NCI-H510A (cell line): ENCODE measurements around the gene IRF2.
A peak's percentile ranks its signal among the peaks of the same experiment; 100 is the strongest.

Source experiments
- DNase-seq: peaks from one replicate; lab custom pipeline; 2025; lab: John Stamatoyannopoulos, UW

The IRF2 gene

GRCh38 chr4:184473499-184474262 lies 669 bp downstream of the IRF2 start:
- no peak for DNase-seq

DNA sequence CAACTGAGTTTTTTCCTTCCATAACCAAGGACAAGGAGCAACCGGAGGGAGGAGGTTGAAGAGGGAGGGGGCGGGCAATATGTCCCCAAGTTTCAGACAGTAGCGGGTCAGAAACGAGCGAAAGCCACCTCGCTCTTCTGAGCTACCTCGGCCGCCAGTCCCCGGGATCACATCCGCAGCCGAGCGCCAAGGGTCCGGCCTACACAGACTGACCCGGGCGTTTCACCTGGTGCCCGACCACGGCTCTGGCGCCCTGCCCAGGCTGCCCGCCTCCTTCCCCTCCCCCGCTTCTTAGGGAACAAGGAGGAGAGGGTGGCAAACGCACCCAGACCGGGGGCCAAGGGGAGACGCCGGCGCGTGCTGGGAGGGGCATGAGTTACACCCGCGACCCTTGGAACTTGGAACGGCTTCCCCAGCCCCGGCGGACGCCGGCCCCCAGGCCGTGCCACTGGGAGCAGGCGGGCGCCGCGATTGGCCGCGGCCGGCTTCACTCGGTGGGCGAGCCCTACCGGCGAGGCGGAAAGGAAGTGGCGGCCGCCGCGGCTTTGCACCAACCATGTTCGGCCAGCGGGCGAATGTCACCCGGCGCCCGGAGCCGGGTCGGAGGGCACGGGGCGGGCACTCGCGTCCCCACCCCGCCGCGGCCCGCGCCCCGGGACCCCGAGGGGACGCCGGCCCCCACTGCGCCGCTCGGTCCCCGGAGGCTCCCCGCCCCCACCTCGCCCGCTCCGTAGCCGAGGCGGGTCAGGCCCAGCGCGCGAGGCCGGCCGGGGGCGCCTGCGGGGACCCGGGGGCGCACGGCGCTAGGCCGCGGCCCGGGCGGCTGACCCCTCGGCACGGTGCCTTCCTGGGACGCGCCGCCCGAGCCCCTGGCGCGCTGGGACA lies 1.5 kb downstream of the IRF2 start:
- DNase-seq: peak; percentile 50

DNA sequence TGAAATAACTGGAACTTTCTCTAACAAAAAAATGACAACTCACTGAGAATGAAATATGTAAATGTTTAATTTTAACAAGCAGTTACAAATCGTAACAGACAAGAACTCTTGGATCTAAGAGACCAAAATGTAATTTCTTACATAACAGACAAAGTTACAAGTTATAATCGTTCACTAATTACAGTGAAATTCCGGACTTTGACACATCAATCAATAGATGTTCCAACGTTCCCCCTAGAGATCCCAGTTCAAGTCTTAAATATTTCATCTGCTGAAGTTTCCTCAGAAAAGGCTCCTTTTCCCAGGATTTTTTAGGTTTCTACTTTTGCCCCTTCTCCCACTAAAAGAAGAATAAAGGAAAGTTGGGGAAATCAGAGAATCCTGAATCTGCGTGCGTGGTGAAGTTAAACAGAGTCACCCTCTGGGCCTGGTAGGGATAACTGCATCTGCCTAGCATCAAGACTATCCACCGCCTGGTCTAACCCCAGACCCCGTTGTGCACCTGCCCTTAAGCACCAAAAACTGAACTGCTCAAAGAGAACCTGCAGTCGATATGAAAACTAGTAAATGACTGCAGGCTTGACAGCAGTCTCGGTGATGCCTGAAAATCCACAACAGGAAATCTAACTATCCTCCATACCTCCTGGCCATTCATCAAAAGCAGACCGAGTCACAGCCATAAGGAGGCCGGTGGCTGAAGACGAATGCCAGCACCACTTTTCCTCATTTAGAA lies 2.3 kb downstream of the IRF2 start:
- DNase-seq: no peak

- DNase-seq: no peak
Observed at GRCh38 chr4:184470785-184471110, 3.6 kb downstream of the IRF2 start.

- no peak for DNase-seq
Observed at GRCh38 chr4:184466634-184467033, 7.7 kb downstream of the IRF2 start.

DNA sequence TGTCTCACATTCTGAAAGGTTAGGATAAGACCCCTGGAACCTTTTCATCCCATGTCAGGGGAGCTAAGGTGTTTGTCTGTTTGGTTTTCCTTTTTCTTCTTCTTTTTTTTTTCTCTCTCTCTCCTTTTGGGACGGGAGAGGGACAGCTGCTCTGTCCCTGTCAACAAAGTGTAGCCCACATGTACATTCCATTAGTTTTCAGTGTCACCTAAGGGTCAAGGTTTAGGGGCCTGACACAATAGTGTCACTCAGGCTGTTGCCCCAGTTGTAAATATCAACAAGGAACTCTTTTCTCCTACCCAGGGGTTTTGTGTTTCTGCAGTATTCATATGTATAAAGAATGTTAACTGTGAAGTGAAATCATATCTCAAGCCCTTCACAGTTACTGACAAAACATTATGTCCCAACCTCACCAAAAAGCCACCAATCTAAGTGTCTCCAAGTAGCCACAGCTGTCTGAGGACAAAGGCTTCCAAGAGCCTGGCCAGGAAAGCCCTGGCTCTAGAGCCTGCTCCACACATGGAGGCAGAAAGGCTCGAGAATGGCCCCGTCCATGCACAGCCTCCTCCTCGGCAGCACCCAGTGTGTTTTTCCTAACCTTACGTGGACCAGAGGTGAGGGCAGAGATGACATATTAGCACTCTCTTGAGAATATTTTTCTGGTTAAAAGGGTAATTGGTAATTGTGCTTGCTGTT lies 9.4 kb downstream of the IRF2 start:
- DNase-seq: no peak

- DNase-seq: no peak
Observed at GRCh38 chr4:184463856-184464255, 10.5 kb downstream of the IRF2 start.

DNA sequence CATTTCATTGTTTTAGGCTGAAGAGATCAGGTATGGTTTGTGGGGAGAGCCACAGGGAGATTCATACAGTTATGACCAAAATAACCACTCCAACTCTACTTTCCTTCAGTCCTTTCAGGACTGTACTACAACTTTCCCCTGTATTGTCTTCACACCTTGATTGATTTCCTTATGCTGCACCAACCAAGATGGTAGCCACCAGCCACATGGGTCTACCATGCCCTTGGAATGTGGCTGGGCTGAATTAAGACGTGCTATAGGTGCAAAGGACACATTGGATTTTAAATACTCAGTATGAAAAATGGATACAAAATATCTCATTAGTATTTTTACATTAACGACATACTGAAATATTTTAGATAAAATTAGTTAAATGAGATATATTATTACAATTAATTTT lies 11.2 kb downstream of the IRF2 start:
- DNase-seq: no peak

DNA sequence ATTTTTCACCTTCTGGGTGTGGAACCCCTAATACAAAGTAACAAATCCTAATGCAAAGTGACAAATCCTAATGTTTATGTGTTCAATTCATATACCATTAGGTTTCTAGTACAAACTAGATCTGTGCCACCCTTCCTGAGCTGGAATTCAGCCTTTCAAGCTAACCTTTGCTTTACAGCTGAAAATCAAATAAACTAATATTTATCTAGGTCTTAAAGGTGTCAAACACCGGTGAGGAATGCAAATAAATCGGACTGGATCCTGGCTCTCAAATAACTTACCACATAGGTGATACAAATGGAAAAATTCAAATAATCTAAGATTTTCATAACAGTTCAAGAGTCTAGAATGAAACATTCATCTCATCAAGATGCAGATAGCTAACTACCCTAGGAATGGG lies 11.6 kb downstream of the IRF2 start:
- DNase-seq: no peak

GRCh38 chr4:184461711-184462441 lies 12.5 kb downstream of the IRF2 start:
- DNase-seq: no peak

DNA sequence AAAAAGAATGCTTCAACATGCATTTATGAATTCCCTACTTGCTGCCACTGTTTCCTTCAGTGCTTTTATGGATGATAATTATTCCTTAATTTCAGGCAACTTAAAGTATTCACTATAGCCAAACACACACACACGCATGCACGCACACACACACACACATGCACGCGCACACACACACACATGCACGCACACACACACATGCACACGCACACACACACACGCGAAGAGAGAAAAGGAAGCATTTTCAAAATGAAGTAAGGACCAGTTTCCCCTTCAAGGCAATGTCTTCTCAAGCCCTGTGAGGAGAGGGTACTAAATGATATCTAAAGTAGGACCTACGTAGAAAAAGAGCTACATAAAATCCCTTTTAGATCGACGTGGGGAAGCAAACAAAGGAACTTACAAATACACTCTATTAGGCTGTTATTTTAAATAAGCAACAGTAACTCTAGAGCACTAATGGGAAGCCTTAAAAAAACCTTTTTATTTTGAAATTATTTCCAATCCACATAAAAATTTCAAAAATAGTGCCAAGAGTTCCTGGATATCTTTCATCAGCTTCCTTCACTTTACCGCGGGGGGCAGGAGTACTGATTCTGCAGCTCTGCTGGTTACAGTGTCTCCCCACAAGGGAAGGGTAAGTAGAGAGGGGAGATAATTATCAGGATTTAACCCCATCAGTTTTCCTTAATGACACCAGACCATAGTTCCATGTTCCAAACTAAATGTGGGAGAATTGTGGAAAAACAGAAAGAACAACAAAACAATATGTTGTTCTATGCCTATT lies 13.7 kb downstream of the IRF2 start:
- no peak for DNase-seq

DNA sequence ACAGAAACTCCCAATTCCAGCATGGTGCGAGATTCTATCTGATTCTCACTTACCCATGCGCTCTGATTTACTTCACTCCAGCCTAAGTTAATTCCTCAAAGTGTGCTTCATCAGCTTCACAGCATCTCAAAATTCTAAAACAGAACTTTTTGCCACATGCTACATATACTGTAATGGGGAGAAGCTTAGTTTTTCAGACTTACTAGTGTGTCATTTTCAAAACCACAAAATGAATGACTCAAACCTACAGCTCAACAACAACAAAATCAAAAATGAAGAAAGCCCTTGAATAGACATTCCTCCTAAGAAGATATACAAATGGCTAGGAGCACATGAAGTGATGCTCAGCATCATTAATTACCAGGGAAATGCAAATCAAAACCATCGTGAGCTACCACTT lies 14.9 kb downstream of the IRF2 start:
- DNase-seq: no peak

DNA sequence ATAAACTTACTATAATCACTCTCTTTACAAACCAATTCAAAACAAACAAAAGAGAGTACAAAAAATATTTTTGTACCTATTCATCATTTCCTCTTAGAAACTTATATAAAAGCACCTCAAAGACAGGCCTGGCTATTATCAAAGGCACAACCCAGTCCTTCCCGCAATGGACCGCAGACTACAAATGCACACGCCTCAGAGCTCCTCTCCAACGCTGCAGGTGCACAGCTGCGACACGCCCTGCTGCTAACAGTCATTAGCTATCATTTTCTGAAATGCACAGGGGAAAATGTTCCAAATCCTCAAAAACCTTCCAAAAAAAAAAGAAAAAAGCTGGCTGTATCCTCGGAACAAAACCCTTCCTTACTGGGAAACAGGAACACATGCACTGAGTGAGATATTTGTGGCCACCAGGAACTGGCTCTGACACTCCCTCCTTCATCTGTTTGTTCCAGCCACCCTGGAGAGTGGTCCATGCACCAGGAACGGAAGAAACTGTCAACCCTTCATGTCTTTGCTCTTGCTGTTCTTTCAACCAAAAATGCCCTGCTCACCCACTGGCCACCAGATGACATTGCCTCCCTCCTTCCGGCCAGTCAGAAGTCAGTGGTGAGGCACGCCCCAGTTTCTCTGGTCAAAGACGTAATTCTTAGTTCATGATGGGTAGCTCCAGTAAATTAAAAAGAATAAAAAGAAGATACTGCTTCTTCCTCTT lies 16.7 kb downstream of the IRF2 start:
- DNase-seq: no peak

- no peak for DNase-seq
Observed at GRCh38 chr4:184456337-184456736, 18.0 kb downstream of the IRF2 start.

DNA sequence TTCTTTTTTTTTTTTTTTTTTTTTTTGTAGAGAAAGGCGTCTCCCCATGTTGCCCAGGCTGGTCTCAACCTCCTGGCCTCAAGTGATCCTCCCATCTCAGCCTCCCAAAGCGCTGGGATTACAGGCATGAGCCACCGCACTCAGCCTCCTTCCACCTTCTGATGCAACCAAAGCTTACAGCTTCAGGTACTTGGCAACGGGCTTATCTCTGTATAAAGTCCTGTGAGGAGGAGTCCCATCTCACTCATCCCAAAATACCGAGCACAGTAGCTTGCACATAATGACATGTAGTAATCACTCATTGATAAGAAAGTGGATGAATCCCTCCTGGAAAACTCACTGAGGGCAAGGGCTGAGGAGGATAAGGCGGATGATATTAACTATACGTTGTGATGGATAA lies 19.1 kb downstream of the IRF2 start:
- no peak for DNase-seq

GRCh38 chr4:184453365-184454160 lies 20.8 kb downstream of the IRF2 start:
- no peak for DNase-seq

DNA sequence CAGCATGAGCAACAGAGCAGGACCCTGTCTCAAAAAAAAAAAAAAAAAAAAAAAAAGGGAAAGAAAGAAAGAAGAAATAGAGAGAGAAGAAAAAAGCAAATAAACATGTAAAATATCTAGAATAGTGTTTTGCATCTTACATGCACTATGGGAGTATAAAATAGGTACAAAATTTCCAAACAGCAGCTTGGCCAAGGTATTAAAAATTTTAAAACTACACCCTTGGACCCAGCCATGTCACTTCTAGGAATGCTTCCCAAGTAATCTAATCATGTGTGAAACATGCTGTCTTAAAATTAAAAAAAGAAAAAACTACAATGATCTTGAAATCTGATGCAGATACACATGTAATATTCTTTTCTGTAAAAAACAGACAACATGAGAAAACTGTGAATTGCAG lies 21.6 kb downstream of the IRF2 start:
- no peak for DNase-seq

- DNase-seq: no peak
Observed at GRCh38 chr4:184451726-184452125, 22.6 kb downstream of the IRF2 start.
